Keratinocyte (primary cell): ENCODE results near the gene HMGA1. TPM values are rescaled to one million over a fixed set of nuclear protein-coding genes. Genes with fewer than 3 reads are reported as not detected.

Experiments used
- DNase-seq: peaks from one replicate; pipeline ENCODE4 v3.0.0-alpha.2; 2011; ENCODE audit warnings: low read depth, missing footprints, low spot score
- FAIRE-seq: peaks from 2 replicates; lab custom pipeline; 2011; peaks lifted over from hg19 to GRCh38; lab: Jason Lieb, UNC
- H2AFZ ChIP-seq: 2 replicates; pipeline ENCODE4 v1.6.0; 2012; ENCODE audit warnings: low read length, control low read depth, inconsistent platforms; ENCODE audit not compliant: control insufficient read depth
- H3K27ac ChIP-seq: 2 replicates; pipeline ENCODE4 v1.5.1; 2011; ENCODE audit warnings: low read length; ENCODE audit not compliant: control insufficient read depth, insufficient read depth
- H3K27me3 ChIP-seq: 3 replicates; pipeline ENCODE4 v1.6.0; 2011; ENCODE audit warnings: low read length; ENCODE audit not compliant: control insufficient read depth, insufficient read depth; ENCODE audit errors: extremely low read depth
- H3K36me3 ChIP-seq, 2 experiments: 2 replicates in 1 of 2; 3 replicates in 1 of 2; pipeline ENCODE4 v1.5.1; 2011; ENCODE audit warnings: low read length in 2 of 2, mild to moderate bottlenecking in 1 of 2; ENCODE audit not compliant: control insufficient read depth in 2 of 2, insufficient read depth in 2 of 2; ENCODE audit errors: extremely low read depth in 1 of 2
- H3K4me1 ChIP-seq: 3 replicates; pipeline ENCODE4 v1.5.1; 2011; ENCODE audit warnings: low read length; ENCODE audit not compliant: control insufficient read depth, insufficient read depth; ENCODE audit errors: extremely low read depth
- H3K4me2 ChIP-seq: 3 replicates; pipeline ENCODE4 v1.6.0; 2011; ENCODE audit warnings: low read depth, low read length; ENCODE audit not compliant: control insufficient read depth, insufficient read depth; ENCODE audit errors: extremely low read depth
- H3K4me3 ChIP-seq, 3 experiments: fragments of 200-600 bp in 1 of 3; sonication (generic) in 1 of 3; 2 replicates in 2 of 3; 3 replicates in 1 of 3; pipeline ENCODE4 v1.5.1; 2011 to 2016; ENCODE audit warnings: low read length in 3 of 3, mild to moderate bottlenecking in 3 of 3, control low read depth in 2 of 3, inconsistent platforms in 1 of 3, low read depth in 1 of 3, mixed read lengths in 1 of 3, mixed run types in 1 of 3, moderate library complexity in 1 of 3; ENCODE audit not compliant: control insufficient read depth in 2 of 3, insufficient read depth in 2 of 3; ENCODE audit errors: extremely low read depth in 1 of 3
- H3K79me2 ChIP-seq: 2 replicates; pipeline ENCODE4 v1.6.0; 2012; ENCODE audit warnings: low read length; ENCODE audit not compliant: control insufficient read depth, insufficient read depth
- H3K9ac ChIP-seq: 3 replicates; pipeline ENCODE4 v1.6.0; 2011; ENCODE audit warnings: low read length; ENCODE audit not compliant: control insufficient read depth, insufficient read depth; ENCODE audit errors: extremely low read depth
- H3K9me1 ChIP-seq: 3 replicates; pipeline ENCODE4 v1.6.0; 2011; ENCODE audit warnings: low read length; ENCODE audit not compliant: control insufficient read depth, insufficient read depth; ENCODE audit errors: extremely low read depth
- H3K9me3 ChIP-seq: 2 replicates; pipeline ENCODE4 v1.5.1; 2012; ENCODE audit warnings: low read depth, low read length; ENCODE audit not compliant: control insufficient read depth
- H4K20me1 ChIP-seq: 3 replicates; pipeline ENCODE4 v1.6.0; 2011; ENCODE audit warnings: low read length; ENCODE audit not compliant: control insufficient read depth, insufficient read depth; ENCODE audit errors: extremely low read depth
- CTCF ChIP-seq, 3 experiments: IDR thresholded peaks in 1 of 3; conservative IDR thresholded peaks in 1 of 3; optimal IDR thresholded peaks in 1 of 3; 2 replicates in 2 of 3; 3 replicates in 1 of 3; pipeline versions ENCODE3 to v1.5.1; 2011; ENCODE audit warnings: low read length in 3 of 3, mild to moderate bottlenecking in 3 of 3, moderate library complexity in 2 of 3, control low read depth in 1 of 3, inconsistent platforms in 1 of 3; ENCODE audit not compliant: insufficient read depth in 2 of 3; ENCODE audit errors: extremely low read depth in 1 of 3
- EZH2 ChIP-seq: IDR thresholded peaks from one replicate; pipeline ENCODE4 v1.6.1; 2012; ENCODE audit warnings: inconsistent platforms, mild to moderate bottlenecking, low read length, moderate library complexity
- dilution Hi-C: fragments of 300-500 bp; cut with MboI; formaldehyde crosslinking; loops from one replicate; pipeline ENCODE4 v1.7.0; 2020; ENCODE audit warnings: low sequenced_read_pairs; ENCODE audit not compliant: extremely low pct_ligation_motif_present
- polyA plus RNA-seq, 5 experiments: library from polyadenylated mRNA; depleted of rRNA in 3 of 5; stranded (reverse) in 3 of 5; stranded (forward) in 1 of 5; unstranded in 1 of 5; fragments of >200 nt; gene quantifications; 1 replicate in 1 of 5; 2 replicates in 3 of 5; 3 replicates in 1 of 5; pipeline versions ENCODE4 v1.2.1 to v1.2.3, GENCODE V29; 2011 to 2012; ENCODE audit warnings: missing spikeins in 2 of 5, low read depth in 1 of 5, low replicate concordance in 1 of 5

HMGA1 gene
- polyA plus RNA-seq, 1 donor (not counting 4 experiments of a cell fraction or from before 2014, with no cell fraction given), result 160 TPM

GRCh38 chr6:34230653-34231371 lies 5.9 kb upstream of the HMGA1 start:
- Histone ChIP-seq H3K27ac (no peak overlapping the region), H4K20me1 (no peaks in the 10 kb centered on the region), H3K4me1 (peaks cover 37% of the 10 kb centered on the region), H3K4me3 (no peak overlapping the region), H3K9me1 (no peaks in the 10 kb centered on the region), H3K79me2 (no peaks in the 10 kb centered on the region), H3K9ac (no peak overlapping the region), H2AFZ (no peak overlapping the region), H3K4me2 (no peak overlapping the region), H3K27me3 (no peaks in the 10 kb centered on the region), H3K36me3 (no peaks in the 10 kb centered on the region), H3K9me3 (no peaks in the 10 kb centered on the region)
- dilution Hi-C loops, result no loop called here
- TF ChIP-seq EZH2 (no peak), CTCF (optimal IDR thresholded peaks at IDR 0.05 in 1 of 3, IDR thresholded peaks at IDR 0.05 in 1 of 3, conservative IDR thresholded peaks at IDR 0.05 in 1 of 3; ENCODE audit: extremely low read depth in 1 of 3, insufficient read depth in 2 of 3, low read length in 3 of 3) (no peak)
- FAIRE-seq (no peak), DNase-seq (no peak)

GRCh38 chr6:34231566-34232336 lies 4.9 kb upstream of the HMGA1 start:
- no peaks in the 10 kb centered on the region for H3K9me3 ChIP-seq
- no peak for FAIRE-seq
- dilution Hi-C loops, result no loop called here
- no peaks in the 10 kb centered on the region for H3K9me1 ChIP-seq
- DNase-seq, result no peak
- no peak overlapping the region for H2AFZ ChIP-seq
- H3K27me3 ChIP-seq, result no peaks in the 10 kb centered on the region
- H4K20me1 ChIP-seq, result no peaks in the 10 kb centered on the region
- H3K4me2 ChIP-seq, result no peak overlapping the region
- no peaks in the 10 kb centered on the region for H3K36me3 ChIP-seq
- TF ChIP-seq CTCF (optimal IDR thresholded peaks at IDR 0.05 in 1 of 3, IDR thresholded peaks at IDR 0.05 in 1 of 3, conservative IDR thresholded peaks at IDR 0.05 in 1 of 3; ENCODE audit: extremely low read depth in 1 of 3, insufficient read depth in 2 of 3, low read length in 3 of 3) (no peak), EZH2 (no peak)
- H3K27ac ChIP-seq, result no peak overlapping the region
- H3K79me2 ChIP-seq, result no peaks in the 10 kb centered on the region
- no peak overlapping the region for H3K9ac ChIP-seq
- H3K4me3 ChIP-seq, result no peak overlapping the region
- peaks cover 34% of the 10 kb centered on the region for H3K4me1 ChIP-seq
